Vagina (tissue), 2 donors: ENCODE data around the gene LGALS4.

Source experiments
- POLR2A ChIP-seq, 2 donors: fragments of 450-650 bp; IDR thresholded peaks; one replicate each; pipeline ENCODE4 v1.6.1; 2017; ENCODE audit warnings: antibody characterized with exemption in 2 of 2, mild to moderate bottlenecking in 2 of 2, moderate library complexity in 2 of 2
- TF ChIP-seq, protein P1 (sequence below), 3 experiments: fragments of 450-650 bp in 2 of 3; fragments of 200-600 bp in 1 of 3; sonication (generic) in 1 of 3; IDR thresholded peaks; one replicate each; pipeline ENCODE4 v1.5.1; 2017 to 2019; ENCODE audit warnings: antibody characterized with exemption in 3 of 3, mild to moderate bottlenecking in 2 of 3, moderate library complexity in 2 of 3

GRCh38 chr19:38780443-38780842 lies 32.3 kb downstream of the LGALS4 start:
- no peak for TF ChIP-seq POLR2A (IDR thresholded peaks at IDR 0.05)
- TF ChIP-seq, protein P1, sequence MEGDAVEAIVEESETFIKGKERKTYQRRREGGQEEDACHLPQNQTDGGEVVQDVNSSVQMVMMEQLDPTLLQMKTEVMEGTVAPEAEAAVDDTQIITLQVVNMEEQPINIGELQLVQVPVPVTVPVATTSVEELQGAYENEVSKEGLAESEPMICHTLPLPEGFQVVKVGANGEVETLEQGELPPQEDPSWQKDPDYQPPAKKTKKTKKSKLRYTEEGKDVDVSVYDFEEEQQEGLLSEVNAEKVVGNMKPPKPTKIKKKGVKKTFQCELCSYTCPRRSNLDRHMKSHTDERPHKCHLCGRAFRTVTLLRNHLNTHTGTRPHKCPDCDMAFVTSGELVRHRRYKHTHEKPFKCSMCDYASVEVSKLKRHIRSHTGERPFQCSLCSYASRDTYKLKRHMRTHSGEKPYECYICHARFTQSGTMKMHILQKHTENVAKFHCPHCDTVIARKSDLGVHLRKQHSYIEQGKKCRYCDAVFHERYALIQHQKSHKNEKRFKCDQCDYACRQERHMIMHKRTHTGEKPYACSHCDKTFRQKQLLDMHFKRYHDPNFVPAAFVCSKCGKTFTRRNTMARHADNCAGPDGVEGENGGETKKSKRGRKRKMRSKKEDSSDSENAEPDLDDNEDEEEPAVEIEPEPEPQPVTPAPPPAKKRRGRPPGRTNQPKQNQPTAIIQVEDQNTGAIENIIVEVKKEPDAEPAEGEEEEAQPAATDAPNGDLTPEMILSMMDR (IDR thresholded peaks at IDR 0.05): no peak
